MCF 10A (cell line): ENCODE measurements around the gene PLG. TPM values are rescaled to one million over a fixed set of nuclear protein-coding genes. Genes with fewer than 3 reads are reported as not detected.
"Not testable (repeated sequence)": the region's sequence is repeated elsewhere in the genome, so short reads cannot be mapped to it uniquely, and the experiment has no call there.

ENCODE experiments used
- BruUV-seq: library from RNA; stranded (reverse); fragments of 400-500 nt; replicated peaks from 2 replicates; lab custom pipeline; 2021; lab: Mats Ljungman, UMichigan
- CTCF ChIA-PET: fragments of 300-600 bp; sonication (Branson Sonifier 250); formaldehyde crosslinking; extraction: SDS; loops from one replicate; lab custom pipeline; 2021; ENCODE audit warnings: antibody characterized with exemption, inconsistent platforms; lab: Yijun Ruan, JAX
- POLR2A ChIA-PET: fragments of 300-600, 350-650 bp; sonication (Branson Sonifier 250); formaldehyde crosslinking; extraction: SDS; loops from one replicate; lab custom pipeline; 2020; ENCODE audit warnings: antibody characterized with exemption, inconsistent platforms; lab: Yijun Ruan, JAX
- DNase-seq: peaks from one replicate; pipeline ENCODE4 v3.0.0-alpha.2; 2018; ENCODE audit not compliant: unreplicated experiment
- H3K27ac Mint-ChIP-seq: one replicate; pipeline ENCODE4 v1.8.0; 2022; ENCODE audit warnings: mild to moderate bottlenecking, low read depth, mixed read lengths; ENCODE audit not compliant: unreplicated experiment
- H3K27me3 Mint-ChIP-seq: one replicate; pipeline ENCODE4 v1.8.0; 2022; ENCODE audit warnings: mixed read lengths; ENCODE audit not compliant: insufficient read depth, unreplicated experiment
- H3K36me3 Mint-ChIP-seq: one replicate; pipeline ENCODE4 v1.8.0; 2022; ENCODE audit warnings: mild to moderate bottlenecking, moderate library complexity, mixed read lengths; ENCODE audit not compliant: insufficient read depth, unreplicated experiment
- H3K4me1 Mint-ChIP-seq: one replicate; pipeline ENCODE4 v1.8.0; 2022; ENCODE audit warnings: mixed read lengths; ENCODE audit not compliant: insufficient read depth, unreplicated experiment
- H3K4me3 Mint-ChIP-seq: one replicate; pipeline ENCODE4 v1.8.0; 2022; ENCODE audit warnings: mild to moderate bottlenecking, moderate library complexity, mixed read lengths; ENCODE audit not compliant: unreplicated experiment
- H3K9me3 Mint-ChIP-seq: one replicate; pipeline ENCODE4 v1.8.0; 2022; ENCODE audit warnings: mixed read lengths; ENCODE audit not compliant: unreplicated experiment
- CTCF ChIP-seq: fragments of 200-600 bp; IDR thresholded peaks from one replicate; pipeline ENCODE4 v1.8.0; 2022; ENCODE audit warnings: antibody characterized with exemption, mild to moderate bottlenecking; ENCODE audit not compliant: unreplicated experiment
- intact Hi-C: fragments of 100-400 bp; cut with micrococcal nuclease; formaldehyde crosslinking; loops from 2 replicates; pipeline ENCODE4 v1.14.1; 2022
- total RNA-seq: library from RNA; stranded (reverse); gene quantifications from 2 replicates; pipeline ENCODE4 v1.2.3, GENCODE V29; 2022

The PLG gene
- total RNA-seq, 1 experiment from 2014 or later = not detected

GRCh38 chr6:160737934-160738333, 35.9 kb downstream of the PLG start:
- Mint-ChIP-seq H3K36me3 (no peaks in the 10 kb centered on the region), H3K27ac (no peak overlapping the region), H3K9me3 (no peaks in the 10 kb centered on the region), H3K4me1 (peaks cover 10% of the 10 kb centered on the region), H3K27me3 (no peaks in the 10 kb centered on the region), H3K4me3 (no peak overlapping the region)
- TF ChIP-seq CTCF = no peak
- POLR2A ChIA-PET = interaction anchor here (0.6 to 1.0 kb wide), 4 partner anchors 20 to 449 kb away, joined by 3 to 4 read pairs (median 3); no protein-coding TSS in a partner anchor
- peak; percentile 60 for DNase-seq
- no TSS peak for BruUV-seq
- intact Hi-C loops = no loop called here
- CTCF ChIA-PET = no interaction called here

- intact Hi-C loops = no loop called here
- CTCF ChIA-PET = interaction anchor here (0.6 to 1.5 kb wide), 4 partner anchors 10 to 636 kb away, joined by 3 to 4 read pairs (median 3); no protein-coding TSS in a partner anchor
Measured at GRCh38 chr6:160739955-160740354, 37.9 kb downstream of the PLG start.

GRCh38 chr6:160741012-160741411, 39.0 kb downstream of the PLG start:
- intact Hi-C loops, POLR2A ChIA-PET, DNase-seq, BruUV-seq, H3K27ac Mint-ChIP-seq, H3K4me1 Mint-ChIP-seq, H3K36me3 Mint-ChIP-seq, H3K9me3 Mint-ChIP-seq, H3K4me3 Mint-ChIP-seq: not testable (repeated sequence)
- CTCF ChIA-PET = interaction anchor here (4.0 kb wide), 1 partner anchor 8 kb away, joined by 26 read pairs; no protein-coding TSS in a partner anchor
- peaks cover 13% of the 10 kb centered on the region for H3K27me3 Mint-ChIP-seq

More at GRCh38 chr6:160739955-160740354, 37.9 kb downstream of the PLG start:
- no TSS peak for BruUV-seq
- POLR2A ChIA-PET = no interaction called here
- TF ChIP-seq CTCF = no peak
- DNase-seq = no peak
- peaks cover 10% of the 10 kb centered on the region for H3K4me1 Mint-ChIP-seq
- no peaks in the 10 kb centered on the region for H3K36me3 Mint-ChIP-seq
- no peak overlapping the region for H3K27ac Mint-ChIP-seq
- no peak overlapping the region for H3K4me3 Mint-ChIP-seq
- H3K27me3 Mint-ChIP-seq = peaks cover 11% of the 10 kb centered on the region
- H3K9me3 Mint-ChIP-seq = peaks cover 7% of the 10 kb centered on the region

GRCh38 chr6:160742090-160742489, 40.0 kb downstream of the PLG start:
- H3K27me3 Mint-ChIP-seq = peaks cover 13% of the 10 kb centered on the region
- no peaks in the 10 kb centered on the region for H3K36me3 Mint-ChIP-seq
- CTCF ChIA-PET = interaction anchor here (0.6 to 4.0 kb wide), 6 partner anchors 8 to 1711 kb away, joined by 3 to 26 read pairs (median 4); no protein-coding TSS in a partner anchor
- POLR2A ChIA-PET = no interaction called here
- no peak overlapping the region for H3K4me3 Mint-ChIP-seq
- no TSS peak for BruUV-seq
- intact Hi-C loops = no loop called here
- peaks cover 8% of the 10 kb centered on the region for H3K9me3 Mint-ChIP-seq
- TF ChIP-seq CTCF = no peak
- peaks cover 10% of the 10 kb centered on the region for H3K4me1 Mint-ChIP-seq
- H3K27ac Mint-ChIP-seq = no peak overlapping the region
- DNase-seq = no peak
